GM21786 (cell line): Measurements from ENCODE around the gene POMZP3.
"Not testable (repeated sequence)": the region's sequence is repeated elsewhere in the genome, so short reads cannot be mapped to it uniquely, and the experiment has no call there.

Experiments used
- ATAC-seq: cut with Tn5 transposase; IDR thresholded peaks from one replicate; pipeline ENCODE4 v1.9.1; 2021; ENCODE audit not compliant: unreplicated experiment

The POMZP3 gene

DNA sequence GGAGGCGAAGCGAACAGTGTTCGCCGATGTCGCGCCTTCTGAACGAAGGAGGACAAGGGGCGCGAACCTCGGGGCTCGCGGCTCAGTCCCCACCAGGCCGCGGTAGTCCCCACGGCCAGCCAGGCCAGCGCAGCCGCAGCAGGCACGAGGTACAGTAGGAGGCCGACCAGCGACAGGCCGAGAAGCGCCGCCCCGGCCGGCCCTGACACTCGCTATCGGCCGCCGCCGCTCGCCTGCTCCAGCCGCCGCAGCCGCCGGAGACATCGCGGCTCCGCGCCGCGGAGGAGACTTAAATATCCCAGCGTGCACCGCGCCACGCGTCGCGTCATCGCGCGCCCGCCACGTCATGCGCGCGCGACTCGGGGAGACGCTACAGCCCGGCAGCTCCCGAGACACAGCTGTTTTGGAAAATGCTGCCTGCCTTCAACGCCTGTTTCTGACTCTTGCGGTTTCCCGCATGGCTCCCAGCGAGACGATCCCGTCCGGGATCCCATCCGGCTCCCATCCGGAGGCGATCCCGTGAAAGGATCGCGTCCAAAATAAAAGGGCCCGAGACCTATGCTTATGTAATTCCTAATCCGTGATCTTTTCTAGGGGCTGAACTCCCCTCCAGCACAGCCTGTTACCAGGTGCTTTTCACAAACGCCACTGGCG is at the start of gene POMZP3:
Gene POMZP3, minus strand, starts transcription at position 291 of the 654 bp plus-strand sequence. CDS start 1,215 bp downstream, outside the sequence.
- peak; percentile 83 for ATAC-seq

DNA sequence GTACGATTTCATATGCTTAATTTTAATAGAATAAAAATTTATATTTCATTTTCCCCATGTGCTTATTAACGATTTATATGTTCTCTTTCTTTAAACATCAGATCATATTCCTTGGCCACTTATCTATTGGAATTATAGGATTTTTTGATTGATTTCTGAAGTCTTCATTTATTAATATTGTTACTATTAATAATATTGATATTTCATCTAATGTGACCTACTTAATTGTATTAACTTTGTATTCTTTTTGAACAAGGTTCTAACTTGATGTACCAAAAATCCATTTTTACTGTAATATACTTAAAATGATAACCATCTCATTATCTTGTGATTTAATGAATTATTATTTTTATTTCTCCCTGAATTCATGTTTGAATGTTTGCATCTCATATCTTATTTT is 48.7 kb upstream of the POMZP3 start:
- not testable (repeated sequence) for ATAC-seq

DNA sequence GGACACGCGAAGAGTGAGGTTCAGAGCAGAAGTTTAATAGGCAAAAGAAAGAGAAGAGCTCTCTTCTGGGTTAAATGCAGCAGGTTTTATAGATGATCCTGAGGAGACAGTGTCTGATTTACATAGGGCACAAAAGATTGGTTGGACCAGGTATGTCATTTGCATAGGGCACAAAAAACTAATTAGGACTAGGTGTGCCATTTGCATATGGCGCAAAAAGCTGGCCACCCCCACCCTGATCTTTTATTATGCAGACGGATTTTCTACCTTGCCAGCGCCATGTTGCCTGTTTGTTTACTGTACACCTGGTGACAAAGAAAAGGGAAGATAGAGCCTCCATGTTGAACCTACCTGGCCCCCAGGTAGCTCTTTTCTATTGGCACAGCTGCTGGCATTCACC is 46.3 kb upstream of the POMZP3 start:
- not testable (repeated sequence) for ATAC-seq

DNA sequence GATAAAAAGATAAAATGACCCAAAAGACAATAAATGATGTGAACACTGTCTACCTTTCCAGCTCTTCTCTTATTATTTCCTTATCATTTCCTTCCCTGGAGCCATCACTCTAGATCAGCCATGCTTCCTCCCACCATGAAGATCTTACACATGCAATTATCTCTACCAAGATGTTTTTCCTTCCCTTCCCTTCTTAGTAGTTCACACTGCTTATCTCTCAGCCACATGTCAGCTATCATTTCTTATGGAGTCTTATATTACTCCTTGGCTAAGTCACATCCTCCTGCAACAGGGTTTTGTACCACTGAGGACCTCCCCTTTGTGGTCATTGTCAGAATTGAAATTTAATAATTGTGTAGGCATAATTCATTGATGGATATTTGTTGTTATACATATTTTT is 32.1 kb upstream of the POMZP3 start:
- ATAC-seq = not testable (repeated sequence)

GRCh38 chr7:76656425-76656824 is 29.3 kb upstream of the POMZP3 start:
- not testable (repeated sequence) for ATAC-seq

GRCh38 chr7:76642620-76643019 is 15.5 kb upstream of the POMZP3 start:
- ATAC-seq = not testable (repeated sequence)

GRCh38 chr7:76637061-76637691 is 10.1 kb upstream of the POMZP3 start:
- ATAC-seq = peak; percentile 80

- peak; percentile 30 for ATAC-seq
Observed at GRCh38 chr7:76626581-76626980, 498 bp downstream of the POMZP3 start.

DNA sequence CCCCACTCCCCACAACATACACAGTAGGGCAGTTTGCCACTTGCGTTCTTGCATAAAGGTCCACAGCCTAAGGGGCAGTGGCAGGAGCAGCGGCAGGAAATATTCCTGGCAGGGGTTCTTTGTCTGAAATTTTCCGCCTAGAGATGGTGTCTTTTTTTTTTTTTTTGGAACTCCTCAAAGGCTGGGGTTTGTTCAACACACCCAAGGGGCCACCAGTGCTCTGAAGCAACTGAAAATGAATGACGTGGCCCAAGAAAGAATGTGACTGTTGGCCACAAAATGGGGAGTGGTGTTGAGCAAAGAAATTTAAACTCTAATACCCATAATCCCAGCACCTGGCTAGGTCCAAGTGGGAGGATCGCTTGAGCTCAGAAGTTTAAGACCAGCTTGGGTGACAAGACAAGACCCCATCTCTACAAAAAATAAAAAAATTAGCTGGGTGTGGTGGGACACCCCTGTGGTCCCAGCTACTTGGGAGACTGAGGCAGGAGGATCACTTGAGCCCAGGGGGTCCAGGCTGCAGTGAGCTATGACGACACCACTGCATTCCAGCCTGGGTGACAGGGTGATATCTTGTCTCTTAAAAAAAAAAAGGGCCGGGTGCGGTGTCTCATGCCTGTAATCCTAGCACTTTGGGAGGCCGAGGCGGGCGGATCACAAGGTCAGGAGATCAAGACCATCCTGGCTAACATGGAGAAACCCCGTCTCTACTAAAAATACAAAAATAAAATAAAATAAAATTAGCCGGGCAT is 7.5 kb downstream of the POMZP3 start:
- not testable (repeated sequence) for ATAC-seq

GRCh38 chr7:76613783-76614182 is 13.3 kb downstream of the POMZP3 start:
- not testable (repeated sequence) for ATAC-seq

DNA sequence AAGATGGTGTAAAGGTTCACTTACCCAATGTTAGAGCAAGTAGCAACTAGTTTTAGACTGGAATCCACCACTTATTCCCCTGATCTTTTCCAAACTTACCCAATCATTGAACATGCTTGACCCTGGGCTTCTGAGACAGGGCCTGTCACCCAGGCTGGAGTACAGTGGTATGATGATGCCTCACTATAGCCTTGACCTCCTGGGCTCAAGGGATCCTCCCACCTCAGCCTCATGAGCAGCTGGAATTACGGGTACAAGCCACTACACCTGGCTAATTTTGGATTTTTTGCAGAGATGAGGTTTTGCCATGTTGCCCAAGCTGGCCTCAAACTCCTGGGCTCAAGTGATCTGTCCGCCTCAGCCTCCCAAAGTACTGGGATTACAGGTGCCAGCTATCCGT is 14.8 kb downstream of the POMZP3 start:
- ATAC-seq = not testable (repeated sequence)

GRCh38 chr7:76609864-76610263 is 17.2 kb downstream of the POMZP3 start:
- ATAC-seq = peak; percentile 33

DNA sequence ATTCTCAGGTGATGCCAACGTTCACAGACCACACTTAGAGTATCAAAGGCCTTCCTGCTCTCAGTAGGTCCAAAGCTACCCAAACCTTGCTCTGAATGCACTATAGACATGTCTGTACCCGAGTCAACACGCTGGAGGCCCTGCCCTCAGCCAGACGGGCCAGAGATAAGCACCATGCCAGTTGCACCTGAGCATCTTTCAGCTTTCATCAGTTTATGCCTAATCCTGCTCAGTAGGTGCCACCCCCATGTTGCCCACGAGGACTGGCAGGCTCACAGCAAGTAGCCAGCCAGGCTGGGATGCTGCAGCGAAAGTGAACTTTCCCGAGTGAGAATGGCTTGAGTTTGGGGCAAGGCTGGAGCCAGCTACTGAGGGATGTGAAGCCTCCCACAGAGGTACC is 18.6 kb downstream of the POMZP3 start:
- not testable (repeated sequence) for ATAC-seq

GRCh38 chr7:76606027-76606426 is 21.1 kb downstream of the POMZP3 start:
- ATAC-seq = peak; percentile 97

- not testable (repeated sequence) for ATAC-seq
Observed at GRCh38 chr7:76600650-76601049, 26.4 kb downstream of the POMZP3 start.

GRCh38 chr7:76600116-76600482 is 27.0 kb downstream of the POMZP3 start:
- not testable (repeated sequence) for ATAC-seq

- ATAC-seq = not testable (repeated sequence)
Observed at GRCh38 chr7:76598590-76599264, 28.4 kb downstream of the POMZP3 start.

DNA sequence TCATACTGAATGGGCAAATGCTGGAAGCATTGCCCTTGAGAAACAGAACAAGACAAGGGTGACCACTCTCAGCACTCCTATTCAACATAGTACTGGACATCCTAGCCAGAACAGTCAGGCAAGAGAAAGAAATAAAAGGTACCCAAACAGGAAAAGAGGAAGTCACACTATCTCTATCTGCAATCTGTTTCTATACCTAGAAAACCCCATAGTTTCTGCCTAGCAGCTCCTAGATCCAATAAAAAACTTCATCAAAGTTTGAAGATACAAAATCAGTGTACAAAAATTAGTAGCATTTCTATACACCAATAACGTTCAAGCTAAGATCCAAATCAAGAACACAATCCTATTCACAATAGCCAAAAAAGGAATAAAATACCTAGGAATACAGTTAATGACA is 29.8 kb downstream of the POMZP3 start:
- ATAC-seq = not testable (repeated sequence)

DNA sequence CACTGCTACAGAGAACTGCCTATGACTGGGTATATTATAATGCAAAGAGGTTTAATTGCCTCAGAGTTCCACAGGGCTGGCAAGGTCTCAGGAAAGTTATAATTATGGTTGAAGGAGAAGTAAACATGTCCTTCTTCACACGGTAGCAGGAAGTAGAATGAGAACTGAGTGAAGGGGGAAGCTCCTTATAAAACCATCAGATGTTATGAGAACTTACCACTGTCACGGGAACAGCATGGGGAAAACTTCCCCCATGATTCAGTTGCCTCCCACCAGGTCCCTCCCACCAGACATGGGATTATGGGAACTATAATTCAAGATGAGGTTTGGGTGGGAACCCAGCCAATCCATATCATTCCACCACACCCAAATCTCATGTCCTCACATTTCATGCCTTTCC is 34.4 kb downstream of the POMZP3 start:
- ATAC-seq = not testable (repeated sequence)

GRCh38 chr7:76591602-76592304 is 35.3 kb downstream of the POMZP3 start:
- ATAC-seq = peak; percentile 91

DNA sequence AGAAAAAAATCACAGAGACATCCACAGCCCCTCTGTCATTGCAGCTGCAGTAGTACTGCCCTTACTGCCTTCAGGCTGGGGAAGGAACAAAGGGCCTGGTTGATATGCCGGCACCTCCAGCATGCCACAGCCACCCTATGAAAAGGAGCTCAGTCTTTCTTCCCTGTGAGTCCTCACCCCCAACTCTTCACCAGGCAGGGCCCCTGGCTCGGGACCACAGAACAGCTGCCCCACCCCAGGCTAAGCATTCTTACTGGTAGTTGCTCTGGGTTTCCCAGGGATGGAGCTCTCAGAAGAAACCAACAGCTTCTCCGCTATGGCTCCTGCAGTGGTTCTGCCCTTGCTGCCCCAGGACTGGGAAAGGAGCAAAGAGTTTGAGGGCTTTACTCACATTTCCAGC is 36.0 kb downstream of the POMZP3 start:
- not testable (repeated sequence) for ATAC-seq
